T-helper 9 cell (primary cell): Measurements from ENCODE around the gene GRIK2.

Experiments
- DNase-seq: peaks from one replicate; pipeline ENCODE4 v3.0.0-alpha.2; 2020

GRIK2 gene

GRCh38 chr6:101458336-101458735, 64.8 kb downstream of the GRIK2 start:
- DNase-seq, result no peak

- DNase-seq, result no peak
Observed at GRCh38 chr6:101458826-101459225, 65.3 kb downstream of the GRIK2 start.

- no peak for DNase-seq
Observed at GRCh38 chr6:101462576-101462975, 69.1 kb downstream of the GRIK2 start.

GRCh38 chr6:101465863-101466262, 72.4 kb downstream of the GRIK2 start:
- DNase-seq, result no peak

GRCh38 chr6:101477436-101477835, 83.9 kb downstream of the GRIK2 start:
- no peak for DNase-seq

GRCh38 chr6:101478891-101479290, 85.4 kb downstream of the GRIK2 start:
- no peak for DNase-seq

GRCh38 chr6:101482606-101483005, 89.1 kb downstream of the GRIK2 start:
- DNase-seq, result no peak

- DNase-seq, result no peak
Observed at GRCh38 chr6:101484781-101485180, 91.3 kb downstream of the GRIK2 start.

GRCh38 chr6:101486124-101486523, 92.6 kb downstream of the GRIK2 start:
- DNase-seq, result no peak

- DNase-seq, result no peak
Observed at GRCh38 chr6:101486726-101487125, 93.2 kb downstream of the GRIK2 start.

- DNase-seq, result no peak
Observed at GRCh38 chr6:101489456-101489855, 95.9 kb downstream of the GRIK2 start.

GRCh38 chr6:101490857-101491256, 97.3 kb downstream of the GRIK2 start:
- no peak for DNase-seq

GRCh38 chr6:101502818-101503217, 109.3 kb downstream of the GRIK2 start:
- DNase-seq, result no peak

- no peak for DNase-seq
Observed at GRCh38 chr6:101509536-101509935, 116.0 kb downstream of the GRIK2 start.

GRCh38 chr6:101513181-101513580, 119.7 kb downstream of the GRIK2 start:
- no peak for DNase-seq

- no peak for DNase-seq
Observed at GRCh38 chr6:101516578-101516977, 123.1 kb downstream of the GRIK2 start.

- no peak for DNase-seq
Observed at GRCh38 chr6:101517632-101518031, 124.1 kb downstream of the GRIK2 start.

GRCh38 chr6:101522254-101522653, 128.7 kb downstream of the GRIK2 start:
- DNase-seq, result no peak

GRCh38 chr6:101527467-101527866, 134.0 kb downstream of the GRIK2 start:
- DNase-seq, result no peak

- DNase-seq, result no peak
Observed at GRCh38 chr6:101528801-101529200, 135.3 kb downstream of the GRIK2 start.

- no peak for DNase-seq
Observed at GRCh38 chr6:101531538-101531937, 138.0 kb downstream of the GRIK2 start.

- no peak for DNase-seq
Observed at GRCh38 chr6:101534386-101534785, 140.9 kb downstream of the GRIK2 start.

GRCh38 chr6:101534821-101535220, 141.3 kb downstream of the GRIK2 start:
- no peak for DNase-seq

- DNase-seq, result no peak
Observed at GRCh38 chr6:101537753-101538316, 144.3 kb downstream of the GRIK2 start.

GRCh38 chr6:101539510-101540245, 146.2 kb downstream of the GRIK2 start:
- DNase-seq, result no peak
